HEK293 (cell line): ENCODE measurements around the gene CCNJL.
"Not testable (repeated sequence)": the region's sequence is repeated elsewhere in the genome, so short reads cannot be mapped to it uniquely, and the experiment has no call there.

Source experiments
- KLF16 ChIP-seq: fragments of 450-650 bp; formaldehyde crosslinking; IDR thresholded peaks from 2 replicates; pipeline ENCODE4 v1.5.1; 2017; ENCODE audit warnings: missing biosample characterization, missing genetic modification characterization
- RBAK ChIP-seq: fragments of 450-650 bp; formaldehyde crosslinking; IDR thresholded peaks from 2 replicates; pipeline ENCODE4 v1.5.1; 2016; ENCODE audit warnings: missing biosample characterization, missing genetic modification characterization
- ZNF24 ChIP-seq: fragments of 450-650 bp; formaldehyde crosslinking; IDR thresholded peaks from 2 replicates; pipeline ENCODE4 v1.5.1; 2016; ENCODE audit warnings: missing biosample characterization, missing genetic modification characterization
- TF ChIP-seq, protein P1 (sequence below): fragments of 450-650 bp; formaldehyde crosslinking; IDR thresholded peaks from 2 replicates; pipeline ENCODE4 v1.5.1; 2016; ENCODE audit warnings: missing biosample characterization, missing genetic modification characterization, borderline replicate concordance
- TF ChIP-seq, protein P2 (sequence below): fragments of 450-650 bp; formaldehyde crosslinking; IDR thresholded peaks from 2 replicates; pipeline ENCODE4 v1.5.1; 2016; ENCODE audit warnings: missing biosample characterization, missing genetic modification characterization
- TF ChIP-seq, protein P3 (sequence below): fragments of 450-650 bp; formaldehyde crosslinking; IDR thresholded peaks from 2 replicates; pipeline ENCODE4 v1.5.1; 2016; ENCODE audit warnings: missing biosample characterization, missing genetic modification characterization
- TF ChIP-seq, protein P4 (sequence below): fragments of 450-650 bp; formaldehyde crosslinking; IDR thresholded peaks from 2 replicates; pipeline ENCODE4 v1.5.1; 2016; ENCODE audit warnings: missing biosample characterization, missing genetic modification characterization, borderline replicate concordance
- TF ChIP-seq, protein P5 (sequence below): fragments of 450-650 bp; formaldehyde crosslinking; IDR thresholded peaks from 2 replicates; pipeline ENCODE4 v1.5.1; 2016; ENCODE audit warnings: missing biosample characterization, missing genetic modification characterization

DNA sequence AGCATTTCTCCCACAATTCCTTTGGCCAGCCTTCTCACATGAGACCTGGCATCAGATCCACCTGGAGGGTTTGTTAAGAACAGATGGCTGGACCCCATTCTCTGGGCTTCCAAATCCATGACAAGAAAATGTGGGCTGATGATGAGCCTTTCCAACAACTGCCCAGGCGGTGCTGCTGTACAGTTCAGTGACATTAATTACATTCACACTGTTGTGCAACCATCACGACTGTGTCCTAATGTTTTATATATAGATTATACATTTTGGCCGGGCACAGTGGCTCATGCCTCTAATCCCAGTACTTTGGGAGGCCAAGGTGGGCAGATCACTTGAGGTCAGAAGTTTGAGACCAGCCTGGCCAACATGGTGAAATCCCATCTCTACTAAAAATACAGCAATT lies 22.4 kb upstream of the CCNJL start:
- not testable (repeated sequence) for TF ChIP-seq RBAK (tag by site-specific recombination); ZNF24; KLF16 (tag by site-specific recombination)
- TF ChIP-seq, protein P1, sequence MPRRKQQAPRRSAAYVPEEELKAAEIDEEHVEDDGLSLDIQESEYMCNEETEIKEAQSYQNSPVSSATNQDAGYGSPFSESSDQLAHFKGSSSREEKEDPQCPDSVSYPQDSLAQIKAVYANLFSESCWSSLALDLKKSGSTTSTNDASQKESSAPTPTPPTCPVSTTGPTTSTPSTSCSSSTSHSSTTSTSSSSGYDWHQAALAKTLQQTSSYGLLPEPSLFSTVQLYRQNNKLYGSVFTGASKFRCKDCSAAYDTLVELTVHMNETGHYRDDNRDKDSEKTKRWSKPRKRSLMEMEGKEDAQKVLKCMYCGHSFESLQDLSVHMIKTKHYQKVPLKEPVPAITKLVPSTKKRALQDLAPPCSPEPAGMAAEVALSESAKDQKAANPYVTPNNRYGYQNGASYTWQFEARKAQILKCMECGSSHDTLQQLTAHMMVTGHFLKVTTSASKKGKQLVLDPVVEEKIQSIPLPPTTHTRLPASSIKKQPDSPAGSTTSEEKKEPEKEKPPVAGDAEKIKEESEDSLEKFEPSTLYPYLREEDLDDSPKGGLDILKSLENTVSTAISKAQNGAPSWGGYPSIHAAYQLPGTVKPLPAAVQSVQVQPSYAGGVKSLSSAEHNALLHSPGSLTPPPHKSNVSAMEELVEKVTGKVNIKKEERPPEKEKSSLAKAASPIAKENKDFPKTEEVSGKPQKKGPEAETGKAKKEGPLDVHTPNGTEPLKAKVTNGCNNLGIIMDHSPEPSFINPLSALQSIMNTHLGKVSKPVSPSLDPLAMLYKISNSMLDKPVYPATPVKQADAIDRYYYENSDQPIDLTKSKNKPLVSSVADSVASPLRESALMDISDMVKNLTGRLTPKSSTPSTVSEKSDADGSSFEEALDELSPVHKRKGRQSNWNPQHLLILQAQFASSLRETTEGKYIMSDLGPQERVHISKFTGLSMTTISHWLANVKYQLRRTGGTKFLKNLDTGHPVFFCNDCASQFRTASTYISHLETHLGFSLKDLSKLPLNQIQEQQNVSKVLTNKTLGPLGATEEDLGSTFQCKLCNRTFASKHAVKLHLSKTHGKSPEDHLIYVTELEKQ (tag by site-specific recombination), result not testable (repeated sequence)
- TF ChIP-seq, protein P2, sequence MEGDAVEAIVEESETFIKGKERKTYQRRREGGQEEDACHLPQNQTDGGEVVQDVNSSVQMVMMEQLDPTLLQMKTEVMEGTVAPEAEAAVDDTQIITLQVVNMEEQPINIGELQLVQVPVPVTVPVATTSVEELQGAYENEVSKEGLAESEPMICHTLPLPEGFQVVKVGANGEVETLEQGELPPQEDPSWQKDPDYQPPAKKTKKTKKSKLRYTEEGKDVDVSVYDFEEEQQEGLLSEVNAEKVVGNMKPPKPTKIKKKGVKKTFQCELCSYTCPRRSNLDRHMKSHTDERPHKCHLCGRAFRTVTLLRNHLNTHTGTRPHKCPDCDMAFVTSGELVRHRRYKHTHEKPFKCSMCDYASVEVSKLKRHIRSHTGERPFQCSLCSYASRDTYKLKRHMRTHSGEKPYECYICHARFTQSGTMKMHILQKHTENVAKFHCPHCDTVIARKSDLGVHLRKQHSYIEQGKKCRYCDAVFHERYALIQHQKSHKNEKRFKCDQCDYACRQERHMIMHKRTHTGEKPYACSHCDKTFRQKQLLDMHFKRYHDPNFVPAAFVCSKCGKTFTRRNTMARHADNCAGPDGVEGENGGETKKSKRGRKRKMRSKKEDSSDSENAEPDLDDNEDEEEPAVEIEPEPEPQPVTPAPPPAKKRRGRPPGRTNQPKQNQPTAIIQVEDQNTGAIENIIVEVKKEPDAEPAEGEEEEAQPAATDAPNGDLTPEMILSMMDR (tag by site-specific recombination), result not testable (repeated sequence)
- TF ChIP-seq, protein P3, sequence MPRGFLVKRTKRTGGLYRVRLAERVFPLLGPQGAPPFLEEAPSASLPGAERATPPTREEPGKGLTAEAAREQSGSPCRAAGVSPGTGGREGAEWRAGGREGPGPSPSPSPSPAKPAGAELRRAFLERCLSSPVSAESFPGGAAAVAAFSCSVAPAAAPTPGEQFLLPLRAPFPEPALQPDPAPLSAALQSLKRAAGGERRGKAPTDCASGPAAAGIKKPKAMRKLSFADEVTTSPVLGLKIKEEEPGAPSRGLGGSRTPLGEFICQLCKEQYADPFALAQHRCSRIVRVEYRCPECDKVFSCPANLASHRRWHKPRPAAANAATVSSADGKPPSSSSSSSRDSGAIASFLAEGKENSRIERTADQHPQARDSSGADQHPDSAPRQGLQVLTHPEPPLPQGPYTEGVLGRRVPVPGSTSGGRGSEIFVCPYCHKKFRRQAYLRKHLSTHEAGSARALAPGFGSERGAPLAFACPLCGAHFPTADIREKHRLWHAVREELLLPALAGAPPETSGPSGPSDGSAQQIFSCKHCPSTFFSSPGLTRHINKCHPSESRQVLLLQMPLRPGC (tag by site-specific recombination), result not testable (repeated sequence)
- TF ChIP-seq, protein P4, sequence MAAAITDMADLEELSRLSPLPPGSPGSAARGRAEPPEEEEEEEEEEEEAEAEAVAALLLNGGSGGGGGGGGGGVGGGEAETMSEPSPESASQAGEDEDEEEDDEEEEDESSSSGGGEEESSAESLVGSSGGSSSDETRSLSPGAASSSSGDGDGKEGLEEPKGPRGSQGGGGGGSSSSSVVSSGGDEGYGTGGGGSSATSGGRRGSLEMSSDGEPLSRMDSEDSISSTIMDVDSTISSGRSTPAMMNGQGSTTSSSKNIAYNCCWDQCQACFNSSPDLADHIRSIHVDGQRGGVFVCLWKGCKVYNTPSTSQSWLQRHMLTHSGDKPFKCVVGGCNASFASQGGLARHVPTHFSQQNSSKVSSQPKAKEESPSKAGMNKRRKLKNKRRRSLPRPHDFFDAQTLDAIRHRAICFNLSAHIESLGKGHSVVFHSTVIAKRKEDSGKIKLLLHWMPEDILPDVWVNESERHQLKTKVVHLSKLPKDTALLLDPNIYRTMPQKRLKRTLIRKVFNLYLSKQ (tag by site-specific recombination), result not testable (repeated sequence)
- TF ChIP-seq, protein P5, sequence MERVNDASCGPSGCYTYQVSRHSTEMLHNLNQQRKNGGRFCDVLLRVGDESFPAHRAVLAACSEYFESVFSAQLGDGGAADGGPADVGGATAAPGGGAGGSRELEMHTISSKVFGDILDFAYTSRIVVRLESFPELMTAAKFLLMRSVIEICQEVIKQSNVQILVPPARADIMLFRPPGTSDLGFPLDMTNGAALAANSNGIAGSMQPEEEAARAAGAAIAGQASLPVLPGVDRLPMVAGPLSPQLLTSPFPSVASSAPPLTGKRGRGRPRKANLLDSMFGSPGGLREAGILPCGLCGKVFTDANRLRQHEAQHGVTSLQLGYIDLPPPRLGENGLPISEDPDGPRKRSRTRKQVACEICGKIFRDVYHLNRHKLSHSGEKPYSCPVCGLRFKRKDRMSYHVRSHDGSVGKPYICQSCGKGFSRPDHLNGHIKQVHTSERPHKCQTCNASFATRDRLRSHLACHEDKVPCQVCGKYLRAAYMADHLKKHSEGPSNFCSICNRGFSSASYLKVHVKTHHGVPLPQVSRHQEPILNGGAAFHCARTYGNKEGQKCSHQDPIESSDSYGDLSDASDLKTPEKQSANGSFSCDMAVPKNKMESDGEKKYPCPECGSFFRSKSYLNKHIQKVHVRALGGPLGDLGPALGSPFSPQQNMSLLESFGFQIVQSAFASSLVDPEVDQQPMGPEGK (tag by site-specific recombination), result not testable (repeated sequence)
